Mesenchymal stem cell (in vitro differentiated cells and primary cell): ENCODE data around the gene NRP2.

Experiments
- DNase-seq: peaks from one replicate; pipeline ENCODE4 v3.0.0-alpha.2; 2013
- H2AFZ ChIP-seq: one replicate; pipeline ENCODE4 v1.6.1; 2013; ENCODE audit warnings: low read depth, mild to moderate bottlenecking, control low read depth, inconsistent platforms, low read length, moderate library complexity
- H2AK5ac ChIP-seq: 2 replicates; pipeline ENCODE4 v1.6.1; 2013; ENCODE audit warnings: low read length, moderate library complexity, mild to moderate bottlenecking, inconsistent platforms; ENCODE audit not compliant: severe bottlenecking
- H2BK120ac ChIP-seq: one replicate; pipeline ENCODE4 v1.6.1; 2013; ENCODE audit warnings: low read depth, mild to moderate bottlenecking, inconsistent platforms, low read length, moderate library complexity
- H2BK12ac ChIP-seq, 2 experiments: one replicate each; pipeline ENCODE4 v1.6.1; 2013; ENCODE audit warnings: inconsistent platforms in 2 of 2, low read length in 2 of 2, mild to moderate bottlenecking in 2 of 2, moderate library complexity in 2 of 2, control low read depth in 1 of 2
- H2BK15ac ChIP-seq: one replicate; pipeline ENCODE4 v1.6.1; 2013; ENCODE audit warnings: mild to moderate bottlenecking, low read depth, inconsistent platforms; ENCODE audit not compliant: poor library complexity, severe bottlenecking
- H2BK5ac ChIP-seq: 2 replicates; pipeline ENCODE4 v1.6.1; 2013; ENCODE audit warnings: low read depth, mild to moderate bottlenecking, low read length, control low read depth, inconsistent platforms; ENCODE audit not compliant: poor library complexity, severe bottlenecking
- H3K14ac ChIP-seq, 2 experiments: one replicate each; pipeline ENCODE4 v1.6.1; 2013; ENCODE audit warnings: inconsistent platforms in 2 of 2, low read length in 2 of 2, control low read depth in 1 of 2, mild to moderate bottlenecking in 1 of 2, moderate library complexity in 1 of 2
- H3K18ac ChIP-seq, 2 experiments: one replicate each; pipeline ENCODE4 v1.6.1; 2013; ENCODE audit warnings: inconsistent platforms in 2 of 2, low read length in 2 of 2, control low read depth in 1 of 2, low read depth in 1 of 2, mild to moderate bottlenecking in 1 of 2
- H3K23ac ChIP-seq, 2 experiments: one replicate each; pipeline ENCODE4 v1.6.1; 2013; ENCODE audit warnings: inconsistent platforms in 2 of 2, low read length in 2 of 2, mild to moderate bottlenecking in 2 of 2, moderate library complexity in 2 of 2, control low read depth in 1 of 2
- H3K27ac ChIP-seq: 2 replicates; pipeline ENCODE4 v1.5.1; 2013; ENCODE audit warnings: mild to moderate bottlenecking, moderate library complexity, low read length, control low read depth, inconsistent platforms; ENCODE audit not compliant: poor library complexity, severe bottlenecking
- H3K27me3 ChIP-seq, 2 experiments: 2 replicates each; pipeline versions ENCODE4 v1.6.1 to v1.7.0; 2013; ENCODE audit warnings: low read length in 2 of 2, mild to moderate bottlenecking in 2 of 2, moderate library complexity in 2 of 2, control low read depth in 1 of 2, inconsistent platforms in 1 of 2; ENCODE audit not compliant: control insufficient read depth in 1 of 2, insufficient read depth in 1 of 2
- H3K36me3 ChIP-seq, 2 experiments: 2 replicates each; pipeline versions ENCODE4 v1.6.1 to v1.7.0; 2013; ENCODE audit warnings: low read length in 2 of 2, control low read depth in 1 of 2, inconsistent platforms in 1 of 2, low read depth in 1 of 2, mild to moderate bottlenecking in 1 of 2; ENCODE audit not compliant: insufficient read depth in 2 of 2, control insufficient read depth in 1 of 2
- H3K4ac ChIP-seq, 2 experiments: one replicate each; pipeline ENCODE4 v1.6.1; 2013; ENCODE audit warnings: inconsistent platforms in 2 of 2, low read length in 2 of 2, mild to moderate bottlenecking in 2 of 2, moderate library complexity in 2 of 2, control low read depth in 1 of 2, low read depth in 1 of 2
- H3K4me1 ChIP-seq: 2 replicates; pipeline ENCODE4 v1.6.1; 2013; ENCODE audit warnings: low read depth, low read length, control low read depth; ENCODE audit not compliant: control insufficient read depth, insufficient read depth
- H3K4me2 ChIP-seq: 2 replicates; pipeline ENCODE4 v1.6.1; 2013; ENCODE audit warnings: low read length, mild to moderate bottlenecking, inconsistent platforms; ENCODE audit not compliant: poor library complexity, severe bottlenecking
- H3K4me3 ChIP-seq, 2 experiments: 2 replicates each; pipeline versions ENCODE4 v1.5.1 to v1.7.0; 2013; ENCODE audit warnings: low read length in 2 of 2, mild to moderate bottlenecking in 2 of 2, control low read depth in 1 of 2, low read depth in 1 of 2; ENCODE audit not compliant: insufficient read depth in 1 of 2
- H3K79me1 ChIP-seq: replicated peaks from 2 replicates; pipeline ENCODE4 v1.6.1; 2013; ENCODE audit warnings: mild to moderate bottlenecking, control low read depth, low read length, inconsistent platforms; ENCODE audit not compliant: poor library complexity, severe bottlenecking
- H3K9ac ChIP-seq: 2 replicates; pipeline ENCODE4 v1.7.0; 2013; ENCODE audit warnings: mild to moderate bottlenecking, low read length, moderate library complexity
- H3K9me3 ChIP-seq: 2 replicates; pipeline ENCODE4 v1.7.0; 2013; ENCODE audit warnings: mild to moderate bottlenecking, low read length; ENCODE audit not compliant: control insufficient read depth
- H4K8ac ChIP-seq: one replicate; pipeline ENCODE4 v1.6.1; 2013; ENCODE audit warnings: inconsistent platforms, mild to moderate bottlenecking, low read length, moderate library complexity
- H4K91ac ChIP-seq: one replicate; pipeline ENCODE4 v1.6.1; 2013; ENCODE audit warnings: mild to moderate bottlenecking, low read length, inconsistent platforms
- WGBS: methylation state at CpG from one replicate; pipeline ENCODE4 v1.1.7; 2013; ENCODE audit warnings: mixed read lengths; 5-methylcytosine and 5-hydroxymethylcytosine counted together

Gene NRP2

GRCh38 chr2:205730701-205731582 is 48.6 kb downstream of the NRP2 start:
- H4K91ac ChIP-seq = peak overlapping the region; percentile 28
- H3K4me3 ChIP-seq = peak overlapping the region in 1 of 2 experiments; percentile 2
- H3K23ac ChIP-seq = no peak overlapping the region
- H2BK12ac ChIP-seq = peak overlapping the region; percentile 44 to 87
- peaks cover 35 to 37% of the 10 kb centered on the region in 2 experiments for H3K36me3 ChIP-seq
- 62% methylated on average over 9 of the region's 9 CpGs for WGBS
- no peaks in the 10 kb centered on the region for H3K27me3 ChIP-seq
- H3K4ac ChIP-seq = peak overlapping the region in 1 of 2 experiments; percentile 2
- H2AK5ac ChIP-seq = peak overlapping the region; percentile 54
- H3K9me3 ChIP-seq = no peaks in the 10 kb centered on the region
- H2BK120ac ChIP-seq = no peak overlapping the region
- peak; percentile 79 for DNase-seq
- peak overlapping the region; percentile 21 for H4K8ac ChIP-seq
- H2BK15ac ChIP-seq = no peak overlapping the region
- peak overlapping the region; percentile 83 for H3K27ac ChIP-seq
- H3K18ac ChIP-seq = peak overlapping the region; percentile 71 to 80
- no peak overlapping the region for H3K4me2 ChIP-seq
- no peak overlapping the region for H2AFZ ChIP-seq
- no peak overlapping the region for H3K14ac ChIP-seq
- H2BK5ac ChIP-seq = no peak overlapping the region
- H3K79me1 ChIP-seq = peaks cover 3% of the 10 kb centered on the region
- peaks cover 28% of the 10 kb centered on the region for H3K4me1 ChIP-seq
- H3K9ac ChIP-seq = no peak overlapping the region

GRCh38 chr2:205731583-205731981 is 49.3 kb downstream of the NRP2 start:
- peak; percentile 96 for DNase-seq
- Histone ChIP-seq H3K36me3 (peaks cover 29 to 31% of the 10 kb centered on the region in 2 experiments), H3K9ac (no peak overlapping the region), H3K14ac (no peak overlapping the region), H3K4me1 (peaks cover 28% of the 10 kb centered on the region), H2BK12ac (peak overlapping the region; percentile 27 to 86), H3K4me2 (no peak overlapping the region), H2BK120ac (no peak overlapping the region), H2AK5ac (peak overlapping the region; percentile 72), H2BK15ac (no peak overlapping the region), H3K4ac (peak overlapping the region in 1 of 2 experiments; percentile 60), H3K23ac (no peak overlapping the region), H4K8ac (peak overlapping the region; percentile 21), H2BK5ac (no peak overlapping the region), H3K27ac (peak overlapping the region; percentile 85), H2AFZ (no peak overlapping the region), H3K27me3 (no peaks in the 10 kb centered on the region), H3K4me3 (peak overlapping the region in 1 of 2 experiments; percentile 2), H3K79me1 (peaks cover 6% of the 10 kb centered on the region), H4K91ac (peak overlapping the region; percentile 56), H3K18ac (peak overlapping the region; percentile 71 to 80), H3K9me3 (no peaks in the 10 kb centered on the region)
- WGBS = 52% methylated on average over 4 of the region's 4 CpGs

- H2BK120ac ChIP-seq = peak overlapping the region; percentile 58
- no peak overlapping the region for H4K8ac ChIP-seq
- H3K14ac ChIP-seq = no peak overlapping the region
- peaks cover 7% of the 10 kb centered on the region for H3K79me1 ChIP-seq
- H3K4me3 ChIP-seq = no peak overlapping the region
- peak overlapping the region; percentile 85 for H3K27ac ChIP-seq
- no peaks in the 10 kb centered on the region for H3K9me3 ChIP-seq
- no peaks in the 10 kb centered on the region for H3K27me3 ChIP-seq
- no peak overlapping the region for H2BK5ac ChIP-seq
- peak overlapping the region in 1 of 2 experiments; percentile 10 for H3K18ac ChIP-seq
- H2AK5ac ChIP-seq = peak overlapping the region; percentile 57
- no peak overlapping the region for H3K9ac ChIP-seq
- 99% methylated on average over 9 of the region's 9 CpGs for WGBS
- H2BK12ac ChIP-seq = peak overlapping the region; percentile 15 to 70
- H3K23ac ChIP-seq = no peak overlapping the region
- no peak overlapping the region for H2BK15ac ChIP-seq
- H4K91ac ChIP-seq = no peak overlapping the region
- no peak overlapping the region for H3K4me2 ChIP-seq
- H3K4ac ChIP-seq = peak overlapping the region in 1 of 2 experiments; percentile 21
- H3K36me3 ChIP-seq = peaks cover 21 to 29% of the 10 kb centered on the region in 2 experiments
- peaks cover 28% of the 10 kb centered on the region for H3K4me1 ChIP-seq
- DNase-seq = no peak
- no peak overlapping the region for H2AFZ ChIP-seq
These were observed 50.0 kb downstream of the NRP2 start for GRCh38 chr2:205732314-205732713.

GRCh38 chr2:205733082-205733481 is 50.8 kb downstream of the NRP2 start:
- H2BK15ac ChIP-seq = peak overlapping the region; percentile 17
- WGBS = 98% methylated on average over 9 of the region's 9 CpGs
- H2BK120ac ChIP-seq = peak overlapping the region; percentile 37
- H3K9me3 ChIP-seq = no peaks in the 10 kb centered on the region
- no peaks in the 10 kb centered on the region for H3K27me3 ChIP-seq
- DNase-seq = no peak
- H3K18ac ChIP-seq = peak overlapping the region; percentile 88 to 89
- peak overlapping the region; percentile 87 for H2AK5ac ChIP-seq
- H3K23ac ChIP-seq = peak overlapping the region in 1 of 2 experiments; percentile 62
- peak overlapping the region; percentile 85 for H4K91ac ChIP-seq
- H2BK12ac ChIP-seq = peak overlapping the region; percentile 94 to 95
- peaks cover 8% of the 10 kb centered on the region for H3K79me1 ChIP-seq
- peak overlapping the region in 1 of 2 experiments; percentile 44 for H3K14ac ChIP-seq
- H2AFZ ChIP-seq = no peak overlapping the region
- no peak overlapping the region for H3K27ac ChIP-seq
- H3K9ac ChIP-seq = no peak overlapping the region
- no peak overlapping the region for H3K4me2 ChIP-seq
- peak overlapping the region; percentile 72 for H4K8ac ChIP-seq
- peak overlapping the region; percentile 68 to 79 for H3K4ac ChIP-seq
- no peak overlapping the region for H3K4me3 ChIP-seq
- peaks cover 14 to 29% of the 10 kb centered on the region in 2 experiments for H3K36me3 ChIP-seq
- H2BK5ac ChIP-seq = no peak overlapping the region
- H3K4me1 ChIP-seq = peaks cover 28% of the 10 kb centered on the region
